HepG2 (cell line): ENCODE measurements around the gene GATA3. TPM values are rescaled to one million over a fixed set of nuclear protein-coding genes. Genes with fewer than 3 reads are reported as not detected.

Source experiments
- CCDC6 ChIP-seq: sonication (generic); formaldehyde crosslinking; IDR thresholded peaks from 2 replicates; pipeline ENCODE4 v1.8.1; 2022; ENCODE audit warnings: mild to moderate bottlenecking, missing genetic modification reagents, moderate library complexity
- HMGXB4 ChIP-seq, 2 experiments: sonication (generic) in 1 of 2; formaldehyde crosslinking in 1 of 2; IDR thresholded peaks; 2 replicates each; pipeline versions ENCODE4 v1.4.0 to v1.6.1; 2018 to 2020; ENCODE audit warnings: missing genetic modification reagents in 2 of 2, borderline replicate concordance in 1 of 2, low read depth in 1 of 2, mild to moderate bottlenecking in 1 of 2, missing biosample characterization in 1 of 2
- HNF4A ChIP-seq: sonication (generic); formaldehyde crosslinking; IDR thresholded peaks from 2 replicates; pipeline ENCODE4 v1.4.0; 2020; ENCODE audit warnings: missing genetic modification reagents
- HNRNPLL ChIP-seq: fragments of 200-400 bp; formaldehyde crosslinking; IDR thresholded peaks from 2 replicates; pipeline ENCODE4 v1.6.1; 2017; ENCODE audit warnings: mild to moderate bottlenecking, low read depth, low read length; ENCODE audit not compliant: poor library complexity, severe bottlenecking
- JARID2 ChIP-seq: sonication (generic); formaldehyde crosslinking; IDR thresholded peaks from 2 replicates; pipeline ENCODE4 v1.8.1; 2023; ENCODE audit warnings: missing genetic modification reagents, inconsistent platforms; ENCODE audit not compliant: insufficient replicate concordance
- KAT8 ChIP-seq: IDR thresholded peaks from 2 replicates; pipeline ENCODE4 v1.6.1; 2016; ENCODE audit warnings: missing genetic modification reagents, missing compliant biosample characterization
- MAFK ChIP-seq, 2 experiments: IDR thresholded peaks in 1 of 2; conservative IDR thresholded peaks in 1 of 2; 2 replicates each; pipeline ENCODE4 v1.6.1; 2011; ENCODE audit warnings: improper control_type of control experiment in 2 of 2, low read length in 2 of 2
- NFE2L2 ChIP-seq: fragments of 150-350 bp; IDR thresholded peaks from 2 replicates; pipeline ENCODE4 v1.6.1; 2014; ENCODE audit warnings: low read length
- RFX3 ChIP-seq: IDR thresholded peaks from 2 replicates; pipeline ENCODE4 v1.6.1; 2016; ENCODE audit warnings: missing biosample characterization, missing genetic modification reagents
- RFX5 ChIP-seq: IDR thresholded peaks from 2 replicates; pipeline ENCODE4 v1.6.1; 2011; ENCODE audit warnings: low read depth, low read length, improper control_type of control experiment
- RXRB ChIP-seq: IDR thresholded peaks from 2 replicates; pipeline ENCODE4 v1.6.1; 2016; ENCODE audit warnings: borderline replicate concordance, missing genetic modification reagents, missing compliant biosample characterization
- ZNF607 ChIP-seq: sonication (generic); formaldehyde crosslinking; IDR thresholded peaks from 2 replicates; pipeline ENCODE4 v1.5.1; 2020; ENCODE audit warnings: missing genetic modification reagents, mild to moderate bottlenecking, borderline replicate concordance
- ZNF776 ChIP-seq: sonication (generic); formaldehyde crosslinking; IDR thresholded peaks from 2 replicates; pipeline ENCODE4 v1.4.0; 2020; ENCODE audit warnings: mild to moderate bottlenecking, missing genetic modification reagents
- ZNF777 ChIP-seq: sonication (generic); formaldehyde crosslinking; IDR thresholded peaks from 2 replicates; pipeline ENCODE4 v1.4.0; 2020; ENCODE audit warnings: missing genetic modification reagents
- ZNF83 ChIP-seq: sonication (generic); formaldehyde crosslinking; IDR thresholded peaks from 2 replicates; pipeline ENCODE4 v1.4.0; 2020; ENCODE audit warnings: missing genetic modification reagents, mild to moderate bottlenecking, borderline replicate concordance
- ZNF883 ChIP-seq: sonication (generic); formaldehyde crosslinking; IDR thresholded peaks from 2 replicates; pipeline ENCODE4 v1.5.1; 2020; ENCODE audit warnings: mild to moderate bottlenecking, missing genetic modification reagents; ENCODE audit errors: not compliant biosample characterization
- polyA plus RNA-seq, 8 experiments: library from polyadenylated mRNA; depleted of rRNA in 3 of 8; stranded (reverse) in 7 of 8; unstranded in 1 of 8; fragments of >200 nt; fragmentation: Illumina TruSeq in 4 of 8; extraction: Trizol in 4 of 8; gene quantifications; 2 replicates each; pipeline versions ENCODE4 v1.2.1 to v1.2.3, GENCODE V29; 2011 to 2016; ENCODE audit warnings: low read depth in 4 of 8, missing spikeins in 1 of 8, mixed read lengths in 1 of 8; ENCODE audit not compliant: insufficient read depth in 1 of 8
- total RNA-seq, 5 experiments: library from RNA; depleted of rRNA; stranded (reverse); fragments of >200 nt; fragmentation: Illumina TruSeq; extraction: Trizol; gene quantifications; 2 replicates each; pipeline ENCODE4 v1.2.3, GENCODE V29; 2016; ENCODE audit warnings: low read depth in 1 of 5
- TF ChIP-seq, protein P1 (sequence below): sonication (generic); formaldehyde crosslinking; IDR thresholded peaks from 2 replicates; pipeline ENCODE4 v1.4.0; 2020; ENCODE audit warnings: missing genetic modification reagents
- TF ChIP-seq, protein P2 (sequence below): sonication (generic); formaldehyde crosslinking; IDR thresholded peaks from 2 replicates; pipeline ENCODE4 v1.4.0; 2020; ENCODE audit warnings: mild to moderate bottlenecking, missing genetic modification reagents, borderline replicate concordance
- TF ChIP-seq, protein P3 (sequence below): sonication (generic); formaldehyde crosslinking; IDR thresholded peaks from 2 replicates; pipeline ENCODE4 v1.8.1; 2023; ENCODE audit warnings: mild to moderate bottlenecking, moderate library complexity, missing genetic modification reagents
- TF ChIP-seq, protein P4 (sequence below): IDR thresholded peaks from 2 replicates; pipeline ENCODE4 v1.6.1; 2016

Gene GATA3
- total and polyA plus RNA-seq, 2 of the 13 experiments (the other 11 are each of a cell fraction or from before 2014, with no cell fraction given), result not detected

- TF ChIP-seq ZNF776 (CRISPR knock-in tag), result no peak
- peak; percentile 62; the same call in 1 of the 2 replicates for TF ChIP-seq RXRB
- peak in 1 of 2 experiments; percentile 34; a peak in 1 of 4 replicates for TF ChIP-seq HMGXB4 (CRISPR knock-in tag; IDR thresholded peaks at IDR 0.05; ENCODE audit: borderline replicate concordance in 1 of 2, low read depth in 1 of 2)
- TF ChIP-seq NFE2L2, result no peak
- peak; percentile 90 for TF ChIP-seq HNF4A (CRISPR knock-in tag)
- TF ChIP-seq KAT8 (CRISPR knock-in tag), result peak; percentile 30; the same call in 1 of the 2 replicates
- no peak for TF ChIP-seq ZNF83
- TF ChIP-seq ZNF777 (CRISPR knock-in tag), result peak; percentile 59; the same call in 1 of the 2 replicates
- TF ChIP-seq RFX5, result no peak
- no peak for TF ChIP-seq ZNF607 (CRISPR knock-in tag)
- TF ChIP-seq, protein P1, sequence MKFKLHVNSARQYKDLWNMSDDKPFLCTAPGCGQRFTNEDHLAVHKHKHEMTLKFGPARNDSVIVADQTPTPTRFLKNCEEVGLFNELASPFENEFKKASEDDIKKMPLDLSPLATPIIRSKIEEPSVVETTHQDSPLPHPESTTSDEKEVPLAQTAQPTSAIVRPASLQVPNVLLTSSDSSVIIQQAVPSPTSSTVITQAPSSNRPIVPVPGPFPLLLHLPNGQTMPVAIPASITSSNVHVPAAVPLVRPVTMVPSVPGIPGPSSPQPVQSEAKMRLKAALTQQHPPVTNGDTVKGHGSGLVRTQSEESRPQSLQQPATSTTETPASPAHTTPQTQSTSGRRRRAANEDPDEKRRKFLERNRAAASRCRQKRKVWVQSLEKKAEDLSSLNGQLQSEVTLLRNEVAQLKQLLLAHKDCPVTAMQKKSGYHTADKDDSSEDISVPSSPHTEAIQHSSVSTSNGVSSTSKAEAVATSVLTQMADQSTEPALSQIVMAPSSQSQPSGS (CRISPR knock-in tag), result peak; percentile 66
- TF ChIP-seq RFX3 (CRISPR knock-in tag), result no peak
- no peak for TF ChIP-seq JARID2
- TF ChIP-seq MAFK (conservative IDR thresholded peaks at IDR 0.05 in 1 of 2, IDR thresholded peaks at IDR 0.05 in 1 of 2; ENCODE audit: low read length in 2 of 2), result peak in 1 of 2 experiments; percentile 8; a peak in 1 of 4 replicates
- TF ChIP-seq, protein P2, sequence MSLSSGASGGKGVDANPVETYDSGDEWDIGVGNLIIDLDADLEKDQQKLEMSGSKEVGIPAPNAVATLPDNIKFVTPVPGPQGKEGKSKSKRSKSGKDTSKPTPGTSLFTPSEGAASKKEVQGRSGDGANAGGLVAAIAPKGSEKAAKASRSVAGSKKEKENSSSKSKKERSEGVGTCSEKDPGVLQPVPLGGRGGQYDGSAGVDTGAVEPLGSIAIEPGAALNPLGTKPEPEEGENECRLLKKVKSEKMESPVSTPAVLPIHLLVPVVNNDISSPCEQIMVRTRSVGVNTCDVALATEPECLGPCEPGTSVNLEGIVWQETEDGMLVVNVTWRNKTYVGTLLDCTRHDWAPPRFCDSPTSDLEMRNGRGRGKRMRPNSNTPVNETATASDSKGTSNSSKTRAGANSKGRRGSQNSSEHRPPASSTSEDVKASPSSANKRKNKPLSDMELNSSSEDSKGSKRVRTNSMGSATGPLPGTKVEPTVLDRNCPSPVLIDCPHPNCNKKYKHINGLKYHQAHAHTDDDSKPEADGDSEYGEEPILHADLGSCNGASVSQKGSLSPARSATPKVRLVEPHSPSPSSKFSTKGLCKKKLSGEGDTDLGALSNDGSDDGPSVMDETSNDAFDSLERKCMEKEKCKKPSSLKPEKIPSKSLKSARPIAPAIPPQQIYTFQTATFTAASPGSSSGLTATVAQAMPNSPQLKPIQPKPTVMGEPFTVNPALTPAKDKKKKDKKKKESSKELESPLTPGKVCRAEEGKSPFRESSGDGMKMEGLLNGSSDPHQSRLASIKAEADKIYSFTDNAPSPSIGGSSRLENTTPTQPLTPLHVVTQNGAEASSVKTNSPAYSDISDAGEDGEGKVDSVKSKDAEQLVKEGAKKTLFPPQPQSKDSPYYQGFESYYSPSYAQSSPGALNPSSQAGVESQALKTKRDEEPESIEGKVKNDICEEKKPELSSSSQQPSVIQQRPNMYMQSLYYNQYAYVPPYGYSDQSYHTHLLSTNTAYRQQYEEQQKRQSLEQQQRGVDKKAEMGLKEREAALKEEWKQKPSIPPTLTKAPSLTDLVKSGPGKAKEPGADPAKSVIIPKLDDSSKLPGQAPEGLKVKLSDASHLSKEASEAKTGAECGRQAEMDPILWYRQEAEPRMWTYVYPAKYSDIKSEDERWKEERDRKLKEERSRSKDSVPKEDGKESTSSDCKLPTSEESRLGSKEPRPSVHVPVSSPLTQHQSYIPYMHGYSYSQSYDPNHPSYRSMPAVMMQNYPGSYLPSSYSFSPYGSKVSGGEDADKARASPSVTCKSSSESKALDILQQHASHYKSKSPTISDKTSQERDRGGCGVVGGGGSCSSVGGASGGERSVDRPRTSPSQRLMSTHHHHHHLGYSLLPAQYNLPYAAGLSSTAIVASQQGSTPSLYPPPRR (CRISPR knock-in tag), result peak; percentile 95
- peak; percentile 71; the same call in 1 of the 2 replicates for TF ChIP-seq CCDC6 (CRISPR knock-in tag)
- TF ChIP-seq ZNF883 (CRISPR knock-in tag), result no peak
- TF ChIP-seq, protein P3, sequence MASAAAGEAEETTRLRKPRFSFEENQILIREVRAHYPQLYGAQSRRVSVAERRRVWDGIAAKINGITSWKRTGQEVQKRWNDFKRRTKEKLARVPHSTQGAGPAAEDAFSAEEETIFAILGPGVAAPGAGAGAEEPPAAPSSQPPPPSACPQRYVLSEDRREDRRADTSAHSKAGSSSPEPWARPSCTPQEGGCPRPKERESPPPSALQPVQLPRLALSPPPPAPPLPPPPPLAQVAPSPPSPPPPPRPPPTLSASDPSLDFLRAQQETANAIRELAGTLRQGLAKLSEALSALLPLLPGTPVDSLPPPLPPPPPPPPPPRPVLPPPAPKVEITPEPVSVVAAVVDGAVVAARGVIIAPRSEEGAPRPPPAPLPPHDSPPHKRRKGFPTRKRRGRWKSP (CRISPR knock-in tag), result peak; percentile 45; the same call in 1 of the 2 replicates
- peak; percentile 72 for TF ChIP-seq HNRNPLL
- TF ChIP-seq, protein P4, sequence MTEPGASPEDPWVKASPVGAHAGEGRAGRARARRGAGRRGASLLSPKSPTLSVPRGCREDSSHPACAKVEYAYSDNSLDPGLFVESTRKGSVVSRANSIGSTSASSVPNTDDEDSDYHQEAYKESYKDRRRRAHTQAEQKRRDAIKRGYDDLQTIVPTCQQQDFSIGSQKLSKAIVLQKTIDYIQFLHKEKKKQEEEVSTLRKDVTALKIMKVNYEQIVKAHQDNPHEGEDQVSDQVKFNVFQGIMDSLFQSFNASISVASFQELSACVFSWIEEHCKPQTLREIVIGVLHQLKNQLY (CRISPR knock-in tag), result peak; percentile 54; the same call in 1 of the 2 replicates
Observed at GRCh38 chr10:8050556-8051108, 3.9 kb upstream of the GATA3 start (continued).
